ENCODE results near the gene ZNF335.

Gene ZNF335

DNA sequence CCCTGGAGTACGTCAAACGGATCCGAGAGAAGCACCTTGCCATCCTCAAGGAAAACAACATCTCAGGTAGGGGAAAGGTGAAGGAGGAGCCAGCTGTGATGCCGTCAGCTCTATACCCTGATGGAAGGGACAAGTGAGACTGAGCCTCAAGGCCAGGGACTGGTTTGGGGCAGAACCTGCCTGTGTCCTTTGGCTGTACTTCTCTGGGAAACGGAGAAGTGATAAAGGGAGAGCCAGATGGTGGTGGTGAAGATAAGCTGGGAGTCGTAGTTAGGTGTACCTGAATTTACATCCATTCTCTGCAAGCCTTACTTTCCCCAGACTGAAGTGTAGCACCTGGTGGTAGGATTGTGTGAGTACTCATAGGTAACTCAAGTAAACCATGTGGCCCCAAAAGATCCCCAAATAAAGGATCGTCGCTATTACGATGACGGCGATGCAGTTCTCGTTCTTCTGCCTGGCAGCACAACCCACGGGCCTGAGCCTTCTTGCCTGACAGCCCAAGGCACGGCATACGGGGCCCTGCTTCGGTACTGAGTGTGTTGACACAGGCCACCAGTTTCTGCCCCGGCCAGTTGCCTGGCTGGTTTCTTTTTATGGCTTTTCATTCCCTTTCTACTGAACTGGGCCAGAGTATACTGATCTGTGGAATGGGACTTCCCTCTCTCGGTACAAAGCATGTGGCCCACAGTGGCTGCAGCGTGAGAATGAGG, 26.9 kb downstream of the ZNF335 start (continued):
- TF ChIP-seq, protein P1, sequence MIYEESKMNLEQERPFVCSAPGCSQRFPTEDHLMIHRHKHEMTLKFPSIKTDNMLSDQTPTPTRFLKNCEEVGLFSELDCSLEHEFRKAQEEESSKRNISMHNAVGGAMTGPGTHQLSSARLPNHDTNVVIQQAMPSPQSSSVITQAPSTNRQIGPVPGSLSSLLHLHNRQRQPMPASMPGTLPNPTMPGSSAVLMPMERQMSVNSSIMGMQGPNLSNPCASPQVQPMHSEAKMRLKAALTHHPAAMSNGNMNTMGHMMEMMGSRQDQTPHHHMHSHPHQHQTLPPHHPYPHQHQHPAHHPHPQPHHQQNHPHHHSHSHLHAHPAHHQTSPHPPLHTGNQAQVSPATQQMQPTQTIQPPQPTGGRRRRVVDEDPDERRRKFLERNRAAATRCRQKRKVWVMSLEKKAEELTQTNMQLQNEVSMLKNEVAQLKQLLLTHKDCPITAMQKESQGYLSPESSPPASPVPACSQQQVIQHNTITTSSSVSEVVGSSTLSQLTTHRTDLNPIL (CRISPR knock-in tag; IDR thresholded peaks at IDR 0.05; ENCODE audit: low read depth) = no peak
- TF ChIP-seq ZC3H10 (CRISPR knock-in tag; IDR thresholded peaks at IDR 0.05) = no peak

DNA sequence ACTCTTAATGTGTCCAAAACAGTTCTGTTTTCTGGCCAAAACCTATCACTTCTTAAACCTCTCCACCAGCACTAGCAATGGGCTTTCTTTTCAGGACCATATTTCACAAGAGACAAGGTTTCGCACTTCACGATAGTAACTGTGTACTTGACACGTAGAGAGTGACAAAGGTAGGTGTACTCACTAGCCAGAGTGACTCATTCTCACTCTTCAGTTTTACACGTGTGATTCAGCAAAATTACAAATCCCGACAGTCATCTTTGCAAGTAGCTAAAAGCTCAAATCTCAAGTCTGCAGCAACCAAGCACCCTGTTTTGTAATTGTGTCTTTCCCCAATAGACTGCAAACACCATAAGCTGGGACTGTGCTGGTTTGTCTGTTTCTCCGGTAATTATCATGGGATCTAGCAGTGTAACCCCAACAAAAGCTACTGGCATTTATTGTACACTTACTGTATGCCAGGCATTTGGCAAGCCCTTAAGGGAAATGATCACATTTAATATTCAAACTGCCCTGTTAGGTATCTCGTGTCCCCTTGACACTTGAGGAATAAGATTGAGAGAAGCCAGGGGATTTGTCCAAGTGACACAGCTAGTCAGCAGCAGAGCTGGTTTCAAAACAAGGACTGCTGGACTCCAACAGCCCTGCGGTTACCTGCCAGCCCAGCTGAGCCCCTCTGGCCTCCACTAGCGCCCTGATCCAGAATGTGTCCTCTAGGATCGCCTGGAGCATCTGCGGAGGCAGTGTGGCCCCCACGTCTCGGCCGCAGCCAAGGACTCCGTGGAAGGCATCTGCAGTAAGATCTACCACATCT, 27.6 kb downstream of the ZNF335 start:
- no peak for ATAC-seq
- TF ChIP-seq OSR1 (CRISPR knock-in tag; IDR thresholded peaks at IDR 0.05) = no peak
- no peak for TF ChIP-seq ARNTL (CRISPR knock-in tag; IDR thresholded peaks at IDR 0.05; ENCODE audit: borderline replicate concordance, low read depth)
- no peak for TF ChIP-seq RARB (CRISPR knock-in tag; IDR thresholded peaks at IDR 0.05)
- TF ChIP-seq, protein P2, sequence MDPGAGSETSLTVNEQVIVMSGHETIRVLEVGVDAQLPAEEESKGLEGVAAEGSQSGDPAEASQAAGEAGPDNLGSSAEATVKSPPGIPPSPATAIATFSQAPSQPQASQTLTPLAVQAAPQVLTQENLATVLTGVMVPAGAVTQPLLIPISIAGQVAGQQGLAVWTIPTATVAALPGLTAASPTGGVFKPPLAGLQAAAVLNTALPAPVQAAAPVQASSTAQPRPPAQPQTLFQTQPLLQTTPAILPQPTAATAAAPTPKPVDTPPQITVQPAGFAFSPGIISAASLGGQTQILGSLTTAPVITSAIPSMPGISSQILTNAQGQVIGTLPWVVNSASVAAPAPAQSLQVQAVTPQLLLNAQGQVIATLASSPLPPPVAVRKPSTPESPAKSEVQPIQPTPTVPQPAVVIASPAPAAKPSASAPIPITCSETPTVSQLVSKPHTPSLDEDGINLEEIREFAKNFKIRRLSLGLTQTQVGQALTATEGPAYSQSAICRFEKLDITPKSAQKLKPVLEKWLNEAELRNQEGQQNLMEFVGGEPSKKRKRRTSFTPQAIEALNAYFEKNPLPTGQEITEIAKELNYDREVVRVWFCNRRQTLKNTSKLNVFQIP (CRISPR knock-in tag; IDR thresholded peaks at IDR 0.05; ENCODE audit: borderline replicate concordance, low read depth) = no peak
- TF ChIP-seq ZNF565 (CRISPR knock-in tag; conservative IDR thresholded peaks at IDR 0.05; ENCODE audit: low read depth) = no peak
- TF ChIP-seq PPARA (CRISPR knock-in tag; IDR thresholded peaks at IDR 0.05; ENCODE audit: borderline replicate concordance) = no peak
- no peak for TF ChIP-seq ZFP30 (CRISPR knock-in tag; IDR thresholded peaks at IDR 0.05)
- TF ChIP-seq, protein P3, sequence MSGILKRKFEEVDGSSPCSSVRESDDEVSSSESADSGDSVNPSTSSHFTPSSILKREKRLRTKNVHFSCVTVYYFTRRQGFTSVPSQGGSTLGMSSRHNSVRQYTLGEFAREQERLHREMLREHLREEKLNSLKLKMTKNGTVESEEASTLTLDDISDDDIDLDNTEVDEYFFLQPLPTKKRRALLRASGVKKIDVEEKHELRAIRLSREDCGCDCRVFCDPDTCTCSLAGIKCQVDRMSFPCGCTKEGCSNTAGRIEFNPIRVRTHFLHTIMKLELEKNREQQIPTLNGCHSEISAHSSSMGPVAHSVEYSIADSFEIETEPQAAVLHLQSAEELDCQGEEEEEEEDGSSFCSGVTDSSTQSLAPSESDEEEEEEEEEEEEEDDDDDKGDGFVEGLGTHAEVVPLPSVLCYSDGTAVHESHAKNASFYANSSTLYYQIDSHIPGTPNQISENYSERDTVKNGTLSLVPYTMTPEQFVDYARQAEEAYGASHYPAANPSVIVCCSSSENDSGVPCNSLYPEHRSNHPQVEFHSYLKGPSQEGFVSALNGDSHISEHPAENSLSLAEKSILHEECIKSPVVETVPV (CRISPR knock-in tag; IDR thresholded peaks at IDR 0.05) = no peak
- no peak for TF ChIP-seq GLIS3 (CRISPR knock-in tag; IDR thresholded peaks at IDR 0.05)
- TF ChIP-seq ISL1 (CRISPR knock-in tag; IDR thresholded peaks at IDR 0.05) = no peak
- TF ChIP-seq, protein P4, sequence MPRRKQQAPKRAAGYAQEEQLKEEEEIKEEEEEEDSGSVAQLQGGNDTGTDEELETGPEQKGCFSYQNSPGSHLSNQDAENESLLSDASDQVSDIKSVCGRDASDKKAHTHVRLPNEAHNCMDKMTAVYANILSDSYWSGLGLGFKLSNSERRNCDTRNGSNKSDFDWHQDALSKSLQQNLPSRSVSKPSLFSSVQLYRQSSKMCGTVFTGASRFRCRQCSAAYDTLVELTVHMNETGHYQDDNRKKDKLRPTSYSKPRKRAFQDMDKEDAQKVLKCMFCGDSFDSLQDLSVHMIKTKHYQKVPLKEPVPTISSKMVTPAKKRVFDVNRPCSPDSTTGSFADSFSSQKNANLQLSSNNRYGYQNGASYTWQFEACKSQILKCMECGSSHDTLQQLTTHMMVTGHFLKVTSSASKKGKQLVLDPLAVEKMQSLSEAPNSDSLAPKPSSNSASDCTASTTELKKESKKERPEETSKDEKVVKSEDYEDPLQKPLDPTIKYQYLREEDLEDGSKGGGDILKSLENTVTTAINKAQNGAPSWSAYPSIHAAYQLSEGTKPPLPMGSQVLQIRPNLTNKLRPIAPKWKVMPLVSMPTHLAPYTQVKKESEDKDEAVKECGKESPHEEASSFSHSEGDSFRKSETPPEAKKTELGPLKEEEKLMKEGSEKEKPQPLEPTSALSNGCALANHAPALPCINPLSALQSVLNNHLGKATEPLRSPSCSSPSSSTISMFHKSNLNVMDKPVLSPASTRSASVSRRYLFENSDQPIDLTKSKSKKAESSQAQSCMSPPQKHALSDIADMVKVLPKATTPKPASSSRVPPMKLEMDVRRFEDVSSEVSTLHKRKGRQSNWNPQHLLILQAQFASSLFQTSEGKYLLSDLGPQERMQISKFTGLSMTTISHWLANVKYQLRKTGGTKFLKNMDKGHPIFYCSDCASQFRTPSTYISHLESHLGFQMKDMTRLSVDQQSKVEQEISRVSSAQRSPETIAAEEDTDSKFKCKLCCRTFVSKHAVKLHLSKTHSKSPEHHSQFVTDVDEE (CRISPR knock-in tag; IDR thresholded peaks at IDR 0.05) = no peak
- TF ChIP-seq BACH2 (CRISPR knock-in tag; IDR thresholded peaks at IDR 0.05; ENCODE audit: borderline replicate concordance) = no peak
- no peak for TF ChIP-seq SNAI2 (CRISPR knock-in tag; IDR thresholded peaks at IDR 0.05)
- TF ChIP-seq CSDC2 (CRISPR knock-in tag; IDR thresholded peaks at IDR 0.05) = no peak
- TF ChIP-seq ZFP3 (CRISPR knock-in tag; IDR thresholded peaks at IDR 0.05) = no peak
- TF ChIP-seq, protein P1 (CRISPR knock-in tag; IDR thresholded peaks at IDR 0.05; ENCODE audit: low read depth) = no peak
- TF ChIP-seq ZNF70 (CRISPR knock-in tag; IDR thresholded peaks at IDR 0.05) = no peak
- TF ChIP-seq ZNF8 (CRISPR knock-in tag; IDR thresholded peaks at IDR 0.05) = no peak
- TF ChIP-seq TCF4 (CRISPR knock-in tag; IDR thresholded peaks at IDR 0.05; ENCODE audit: borderline replicate concordance) = no peak

DNA sequence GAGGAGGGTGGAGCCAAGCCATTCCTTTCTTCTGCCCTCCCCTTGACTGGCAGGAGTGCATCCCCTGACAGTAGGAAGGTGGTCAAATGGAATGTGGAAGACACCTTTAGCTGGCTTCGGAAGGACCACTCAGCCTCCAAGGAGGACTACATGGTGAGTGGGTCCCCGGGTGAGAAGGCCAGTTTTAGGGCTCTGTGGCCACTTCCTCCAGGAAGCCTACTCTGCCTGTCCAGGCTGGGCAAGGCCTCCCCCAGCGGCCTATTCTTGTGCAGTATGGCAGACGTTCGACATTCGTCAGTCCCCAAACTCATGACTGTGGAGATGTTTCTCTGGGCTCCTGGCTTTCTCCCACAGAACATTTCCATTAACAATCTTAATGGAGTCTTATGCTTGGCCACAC, 28.4 kb downstream of the ZNF335 start:
- ATAC-seq = no peak
- no peak for TF ChIP-seq TOX (CRISPR knock-in tag; IDR thresholded peaks at IDR 0.05; ENCODE audit: borderline replicate concordance)
- no peak for TF ChIP-seq TCF4 (CRISPR knock-in tag; IDR thresholded peaks at IDR 0.05; ENCODE audit: borderline replicate concordance)
- no peak for TF ChIP-seq ZNF70 (CRISPR knock-in tag; IDR thresholded peaks at IDR 0.05)
- TF ChIP-seq, protein P4 (CRISPR knock-in tag; IDR thresholded peaks at IDR 0.05) = no peak
- TF ChIP-seq, protein P5, sequence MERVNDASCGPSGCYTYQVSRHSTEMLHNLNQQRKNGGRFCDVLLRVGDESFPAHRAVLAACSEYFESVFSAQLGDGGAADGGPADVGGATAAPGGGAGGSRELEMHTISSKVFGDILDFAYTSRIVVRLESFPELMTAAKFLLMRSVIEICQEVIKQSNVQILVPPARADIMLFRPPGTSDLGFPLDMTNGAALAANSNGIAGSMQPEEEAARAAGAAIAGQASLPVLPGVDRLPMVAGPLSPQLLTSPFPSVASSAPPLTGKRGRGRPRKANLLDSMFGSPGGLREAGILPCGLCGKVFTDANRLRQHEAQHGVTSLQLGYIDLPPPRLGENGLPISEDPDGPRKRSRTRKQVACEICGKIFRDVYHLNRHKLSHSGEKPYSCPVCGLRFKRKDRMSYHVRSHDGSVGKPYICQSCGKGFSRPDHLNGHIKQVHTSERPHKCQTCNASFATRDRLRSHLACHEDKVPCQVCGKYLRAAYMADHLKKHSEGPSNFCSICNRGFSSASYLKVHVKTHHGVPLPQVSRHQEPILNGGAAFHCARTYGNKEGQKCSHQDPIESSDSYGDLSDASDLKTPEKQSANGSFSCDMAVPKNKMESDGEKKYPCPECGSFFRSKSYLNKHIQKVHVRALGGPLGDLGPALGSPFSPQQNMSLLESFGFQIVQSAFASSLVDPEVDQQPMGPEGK (CRISPR knock-in tag; IDR thresholded peaks at IDR 0.05; ENCODE audit: borderline replicate concordance) = no peak
- TF ChIP-seq SNAI2 (CRISPR knock-in tag; IDR thresholded peaks at IDR 0.05) = no peak
- no peak for TF ChIP-seq GLIS3 (CRISPR knock-in tag; IDR thresholded peaks at IDR 0.05)
- no peak for TF ChIP-seq ZNF8 (CRISPR knock-in tag; IDR thresholded peaks at IDR 0.05)
